Calu3 (cell line): ENCODE measurements around the gene PPP3R1. TPM values are rescaled to one million over a fixed set of nuclear protein-coding genes. Genes with fewer than 3 reads are reported as not detected.

Source experiments
- BruUV-seq: library from RNA; stranded (reverse); fragments of 400-500 nt; replicated peaks from 2 replicates; lab custom pipeline; 2021; lab: Mats Ljungman, UMichigan
- CTCF ChIA-PET: fragments of 300-600 bp; sonication (Branson Sonifier 250); formaldehyde crosslinking; loops from one replicate; lab custom pipeline; 2022; ENCODE audit warnings: antibody characterized with exemption; lab: Charles Lee
- DNase-seq: peaks from one replicate; pipeline ENCODE4 v3.0.0; 2022
- H3K27ac Mint-ChIP-seq: one replicate; pipeline ENCODE4 v1.8.0; 2022; ENCODE audit warnings: mixed read lengths; ENCODE audit not compliant: unreplicated experiment
- H3K27me3 Mint-ChIP-seq: one replicate; pipeline ENCODE4 v1.8.0; 2022; ENCODE audit warnings: mixed read lengths; ENCODE audit not compliant: unreplicated experiment
- H3K36me3 Mint-ChIP-seq: one replicate; pipeline ENCODE4 v1.8.0; 2022; ENCODE audit warnings: mild to moderate bottlenecking, moderate library complexity, mixed read lengths; ENCODE audit not compliant: insufficient read depth, unreplicated experiment
- H3K4me1 Mint-ChIP-seq: one replicate; pipeline ENCODE4 v1.8.0; 2022; ENCODE audit warnings: mild to moderate bottlenecking, low read depth, mixed read lengths; ENCODE audit not compliant: unreplicated experiment
- H3K4me3 Mint-ChIP-seq: one replicate; pipeline ENCODE4 v1.8.0; 2022; ENCODE audit warnings: mild to moderate bottlenecking, low read depth, moderate library complexity, mixed read lengths; ENCODE audit not compliant: unreplicated experiment
- H3K9me3 Mint-ChIP-seq: one replicate; pipeline ENCODE4 v1.8.0; 2022; ENCODE audit warnings: low read depth, mixed read lengths; ENCODE audit not compliant: unreplicated experiment
- CTCF ChIP-seq: fragments of 200-600 bp; IDR thresholded peaks from one replicate; pipeline ENCODE4 v1.8.0; 2022; ENCODE audit warnings: antibody characterized with exemption; ENCODE audit not compliant: unreplicated experiment
- intact Hi-C: fragments of 100-400 bp; cut with micrococcal nuclease; formaldehyde crosslinking; loops from one replicate; pipeline ENCODE4 v1.10.0; 2022; ENCODE audit not compliant: unreplicated experiment
- total RNA-seq: library from RNA; stranded (reverse); gene quantifications from 2 replicates; pipeline ENCODE4 v1.2.3, GENCODE V29; 2022

Gene PPP3R1
- total RNA-seq, 1 experiment from 2014 or later, result 63.4 TPM

GRCh38 chr2:68245066-68245465 lies 7.3 kb downstream of the PPP3R1 start:
- H3K4me3 Mint-ChIP-seq, result no peak overlapping the region
- H3K27ac Mint-ChIP-seq, result no peak overlapping the region
- BruUV-seq, result no TSS peak
- H3K36me3 Mint-ChIP-seq, result peaks cover 3% of the 10 kb centered on the region
- no peaks in the 10 kb centered on the region for H3K9me3 Mint-ChIP-seq
- H3K4me1 Mint-ChIP-seq, result peaks cover 15% of the 10 kb centered on the region
- intact Hi-C loops, result no loop called here
- TF ChIP-seq CTCF, result no peak
- CTCF ChIA-PET, result interaction anchor here (0.8 to 1.9 kb wide), 4 partner anchors 12 to 123 kb away, joined by 3 to 12 read pairs (median 3); no protein-coding TSS in a partner anchor
- H3K27me3 Mint-ChIP-seq, result no peaks in the 10 kb centered on the region
- no peak for DNase-seq

- Mint-ChIP-seq H3K27ac (no peak overlapping the region), H3K4me3 (no peak overlapping the region), H3K9me3 (no peaks in the 10 kb centered on the region), H3K36me3 (no peaks in the 10 kb centered on the region), H3K27me3 (no peaks in the 10 kb centered on the region), H3K4me1 (peaks cover 11% of the 10 kb centered on the region)
- no peak for TF ChIP-seq CTCF
- intact Hi-C loops, result no loop called here
- CTCF ChIA-PET, result interaction anchor here (0.6 to 1.9 kb wide), 5 partner anchors 12 to 122 kb away, joined by 3 to 12 read pairs (median 3); no protein-coding TSS in a partner anchor
- no TSS peak for BruUV-seq
- DNase-seq, result no peak
Observed at GRCh38 chr2:68244456-68244855, 7.9 kb downstream of the PPP3R1 start.

- CTCF ChIA-PET, result interaction anchor here (0.8 kb wide), 1 partner anchor 61 kb away, joined by 5 read pairs; no protein-coding TSS in a partner anchor
- BruUV-seq, result no TSS peak
Observed at GRCh38 chr2:68241732-68242131, 10.6 kb downstream of the PPP3R1 start.

GRCh38 chr2:68240446-68240845 lies 11.9 kb downstream of the PPP3R1 start:
- CTCF ChIA-PET, result no interaction called here
- H3K36me3 Mint-ChIP-seq, result no peaks in the 10 kb centered on the region
- peaks cover 37% of the 10 kb centered on the region for H3K4me1 Mint-ChIP-seq
- no peaks in the 10 kb centered on the region for H3K9me3 Mint-ChIP-seq
- DNase-seq, result no peak
- H3K4me3 Mint-ChIP-seq, result no peak overlapping the region
- no TSS peak for BruUV-seq
- intact Hi-C loops, result no loop called here
- no peak overlapping the region for H3K27ac Mint-ChIP-seq
- no peak for TF ChIP-seq CTCF
- H3K27me3 Mint-ChIP-seq, result no peaks in the 10 kb centered on the region

More at GRCh38 chr2:68241732-68242131, 10.6 kb downstream of the PPP3R1 start:
- no peak for TF ChIP-seq CTCF
- Mint-ChIP-seq H3K36me3 (no peaks in the 10 kb centered on the region), H3K4me3 (no peak overlapping the region), H3K27me3 (no peaks in the 10 kb centered on the region), H3K4me1 (peaks cover 28% of the 10 kb centered on the region), H3K9me3 (no peaks in the 10 kb centered on the region), H3K27ac (no peak overlapping the region)
- intact Hi-C loops, result no loop called here
- DNase-seq, result no peak
